Common myeloid progenitor, CD34-positive (primary cell): ENCODE results near the gene CRB2.

Experiments
- CTCF ChIA-PET: fragments of 350-600 bp; sonication (Branson Sonifier 250); formaldehyde crosslinking; loops from one replicate; lab custom pipeline; 2021; ENCODE audit warnings: antibody characterized with exemption; lab: Charles Lee
- POLR2A ChIA-PET: fragments of 350-600 bp; sonication (Branson Sonifier 250); formaldehyde crosslinking; loops from one replicate; lab custom pipeline; 2021; ENCODE audit warnings: antibody characterized with exemption; lab: Charles Lee
- DNase-seq, 3 donors: peaks; one replicate each; pipeline versions ENCODE4 v3.0.0 to v3.0.0-alpha.2; 2013
- H3K27ac ChIP-seq, 2 experiments: 1 replicate in 1 of 2; 2 replicates in 1 of 2; pipeline ENCODE4 v1.7.0; 2013; ENCODE audit warnings: inconsistent platforms in 2 of 2, low read length in 2 of 2, mild to moderate bottlenecking in 2 of 2, low read depth in 1 of 2, moderate library complexity in 1 of 2; ENCODE audit not compliant: severe bottlenecking in 2 of 2, insufficient read depth in 1 of 2, poor library complexity in 1 of 2
- H3K27me3 ChIP-seq, 5 experiments: replicated peaks in 2 of 5; 1 replicate in 3 of 5; 2 replicates in 2 of 5; pipeline versions ENCODE4 v1.6.1 to v1.7.0; 2013; ENCODE audit warnings: low read length in 4 of 5, mild to moderate bottlenecking in 2 of 5, moderate library complexity in 2 of 5, inconsistent platforms in 1 of 5; ENCODE audit not compliant: insufficient read depth in 5 of 5, control insufficient read depth in 4 of 5
- H3K36me3 ChIP-seq, 4 experiments: 1 replicate in 2 of 4; 2 replicates in 2 of 4; pipeline versions ENCODE4 v1.6.1 to v1.7.0; 2013; ENCODE audit warnings: low read length in 3 of 4, control low read depth in 1 of 4, mild to moderate bottlenecking in 1 of 4; ENCODE audit not compliant: control insufficient read depth in 4 of 4, insufficient read depth in 4 of 4
- H3K4me1 ChIP-seq, 4 experiments: 1 replicate in 3 of 4; 2 replicates in 1 of 4; pipeline versions ENCODE4 v1.6.1 to v1.7.1; 2013; ENCODE audit warnings: low read length in 3 of 4, mild to moderate bottlenecking in 3 of 4, control low read depth in 1 of 4, inconsistent platforms in 1 of 4, moderate library complexity in 1 of 4; ENCODE audit not compliant: control insufficient read depth in 4 of 4, insufficient read depth in 4 of 4; ENCODE audit errors: control extremely low read depth in 1 of 4
- H3K4me3 ChIP-seq, 7 experiments: 1 replicate in 4 of 7; 2 replicates in 3 of 7; pipeline versions ENCODE4 v1.5.1 to v1.7.0; 2013; ENCODE audit warnings: mild to moderate bottlenecking in 7 of 7, low read length in 6 of 7, moderate library complexity in 6 of 7, inconsistent platforms in 2 of 7, low read depth in 2 of 7, control low read depth in 1 of 7; ENCODE audit not compliant: insufficient read depth in 4 of 7, control insufficient read depth in 1 of 7; ENCODE audit errors: extremely low read depth in 1 of 7
- H3K9me3 ChIP-seq, 5 experiments: 1 replicate in 4 of 5; 2 replicates in 1 of 5; pipeline versions ENCODE4 v1.6.1 to v1.7.1; 2013; ENCODE audit warnings: low read length in 4 of 5, mild to moderate bottlenecking in 2 of 5, inconsistent platforms in 1 of 5, low read depth in 1 of 5, moderate library complexity in 1 of 5; ENCODE audit not compliant: control insufficient read depth in 4 of 5, insufficient read depth in 2 of 5; ENCODE audit errors: control extremely low read depth in 1 of 5
- WGBS: methylation state at CpG from one replicate; pipeline ENCODE4 v1.1.5; 2013; ENCODE audit not compliant: insufficient coverage; 5-methylcytosine and 5-hydroxymethylcytosine counted together

Gene CRB2

GRCh38 chr9:123421186-123421585, 65.2 kb downstream of the CRB2 start:
- 99% methylated on average over 13 of the region's 13 CpGs for WGBS
- ChIA-PET CTCF (no interaction called here), POLR2A (no interaction called here)
- Histone ChIP-seq H3K9me3 (no peaks in the 10 kb centered on the region), H3K27ac (no peak overlapping the region), H3K36me3 (peaks cover 0 to 28% (median 6%) of the 10 kb centered on the region in 4 experiments), H3K27me3 (peaks cover 0 to 19% (median 2%) of the 10 kb centered on the region in 5 experiments), H3K4me1 (peaks cover 0 to 7% (median 5%) of the 10 kb centered on the region in 4 experiments), H3K4me3 (no peak overlapping the region)
- no peak for DNase-seq

GRCh38 chr9:123421801-123422455, 65.9 kb downstream of the CRB2 start:
- peaks cover 0 to 28% (median 5%) of the 10 kb centered on the region in 4 experiments for H3K36me3 ChIP-seq
- CTCF ChIA-PET, result no interaction called here
- no peaks in the 10 kb centered on the region for H3K9me3 ChIP-seq
- no peak overlapping the region for H3K4me3 ChIP-seq
- peaks cover 0 to 7% (median 5%) of the 10 kb centered on the region in 4 experiments for H3K4me1 ChIP-seq
- H3K27me3 ChIP-seq, result peaks cover 0 to 19% (median 2%) of the 10 kb centered on the region in 5 experiments
- no peak for DNase-seq
- WGBS, result 98% methylated on average over 6 of the region's 8 CpGs
- H3K27ac ChIP-seq, result no peak overlapping the region
- POLR2A ChIA-PET, result no interaction called here

GRCh38 chr9:123422635-123423310, 66.8 kb downstream of the CRB2 start:
- peaks cover 0 to 33% (median 6%) of the 10 kb centered on the region in 4 experiments for H3K36me3 ChIP-seq
- H3K27me3 ChIP-seq, result peaks cover 0 to 19% (median 2%) of the 10 kb centered on the region in 5 experiments
- H3K4me3 ChIP-seq, result no peak overlapping the region
- H3K9me3 ChIP-seq, result no peaks in the 10 kb centered on the region
- no peak overlapping the region for H3K27ac ChIP-seq
- WGBS, result 99% methylated on average over 19 of the region's 21 CpGs
- POLR2A ChIA-PET, result no interaction called here
- DNase-seq, result no peak
- H3K4me1 ChIP-seq, result peaks cover 0 to 7% (median 5%) of the 10 kb centered on the region in 4 experiments
- CTCF ChIA-PET, result no interaction called here

- ChIA-PET CTCF (no interaction called here), POLR2A (no interaction called here)
Measured at GRCh38 chr9:123423311-123423640, 67.3 kb downstream of the CRB2 start.

GRCh38 chr9:123424131-123424530, 68.1 kb downstream of the CRB2 start:
- Histone ChIP-seq H3K9me3 (peaks cover 0 to 2% (median 0%) of the 10 kb centered on the region in 5 experiments), H3K4me3 (no peak overlapping the region), H3K27me3 (peaks cover 0 to 12% (median 2%) of the 10 kb centered on the region in 5 experiments), H3K27ac (no peak overlapping the region), H3K4me1 (peaks cover 0 to 7% (median 5%) of the 10 kb centered on the region in 4 experiments), H3K36me3 (peaks cover 0 to 23% (median 6%) of the 10 kb centered on the region in 4 experiments)
- WGBS, result 98% methylated on average over 5 of the region's 5 CpGs
- no peak for DNase-seq
- ChIA-PET CTCF (no interaction called here), POLR2A (no interaction called here)

More at GRCh38 chr9:123423311-123423640, 67.3 kb downstream of the CRB2 start:
- H3K4me1 ChIP-seq, result peaks cover 0 to 7% (median 5%) of the 10 kb centered on the region in 4 experiments
- WGBS, result 99% methylated on average over 7 of the region's 8 CpGs
- H3K36me3 ChIP-seq, result peaks cover 0 to 31% (median 6%) of the 10 kb centered on the region in 4 experiments
- H3K27ac ChIP-seq, result no peak overlapping the region
- peaks cover 0 to 19% (median 2%) of the 10 kb centered on the region in 5 experiments for H3K27me3 ChIP-seq
- no peak overlapping the region for H3K4me3 ChIP-seq
- H3K9me3 ChIP-seq, result no peaks in the 10 kb centered on the region
- DNase-seq, result no peak

GRCh38 chr9:123424552-123425225, 68.7 kb downstream of the CRB2 start:
- peaks cover 0 to 20% (median 6%) of the 10 kb centered on the region in 4 experiments for H3K36me3 ChIP-seq
- ChIA-PET CTCF (interaction anchor here (1.8 kb wide), 1 partner anchor 11 kb away, joined by 5 read pairs; no protein-coding TSS in a partner anchor), POLR2A (no interaction called here)
- peaks cover 0 to 12% (median 2%) of the 10 kb centered on the region in 5 experiments for H3K27me3 ChIP-seq
- WGBS, result 100% methylated on average over 3 of the region's 6 CpGs
- DNase-seq, result no peak
- no peak overlapping the region for H3K4me3 ChIP-seq
- H3K9me3 ChIP-seq, result peaks cover 0 to 4% (median 0%) of the 10 kb centered on the region in 5 experiments
- peaks cover 0 to 7% (median 5%) of the 10 kb centered on the region in 4 experiments for H3K4me1 ChIP-seq
- H3K27ac ChIP-seq, result no peak overlapping the region
